Measurements from ENCODE around the gene NHLRC4.

The NHLRC4 gene

GRCh38 chr16:555528-556473 lies 11.0 kb upstream of the NHLRC4 start:
- H3K4me3 ChIP-seq (ENCODE audit: low read length), result no peak overlapping the region
- DNase-seq (ENCODE audit: low read depth), result no peak
- TF ChIP-seq CTCF (IDR thresholded peaks at IDR 0.05; ENCODE audit: insufficient read depth, low read depth, low read length, missing control alignments), result no peak

- TF ChIP-seq CTCF (IDR thresholded peaks at IDR 0.05; ENCODE audit: insufficient read depth, low read depth, low read length, missing control alignments), result no peak
Observed at GRCh38 chr16:556474-557173, 10.2 kb upstream of the NHLRC4 start.

GRCh38 chr16:557463-558297 lies 9.1 kb upstream of the NHLRC4 start:
- TF ChIP-seq CTCF (IDR thresholded peaks at IDR 0.05; ENCODE audit: insufficient read depth, low read depth, low read length, missing control alignments), result no peak
- DNase-seq (ENCODE audit: low read depth), result no peak
- H3K4me3 ChIP-seq (ENCODE audit: low read length), result no peak overlapping the region

More at GRCh38 chr16:556474-557173, 10.2 kb upstream of the NHLRC4 start:
- no peak for DNase-seq (ENCODE audit: low read depth)
- H3K4me3 ChIP-seq (ENCODE audit: low read length), result no peak overlapping the region

- DNase-seq (ENCODE audit: low read depth), result no peak
- no peak for TF ChIP-seq CTCF (IDR thresholded peaks at IDR 0.05; ENCODE audit: insufficient read depth, low read depth, low read length, missing control alignments)
- H3K4me3 ChIP-seq (ENCODE audit: low read length), result no peak overlapping the region
Observed at GRCh38 chr16:558298-559020, 8.3 kb upstream of the NHLRC4 start.

GRCh38 chr16:559021-559380 lies 7.8 kb upstream of the NHLRC4 start:
- DNase-seq (ENCODE audit: low read depth), result no peak
- no peak for TF ChIP-seq CTCF (IDR thresholded peaks at IDR 0.05; ENCODE audit: insufficient read depth, low read depth, low read length, missing control alignments)
- H3K4me3 ChIP-seq (ENCODE audit: low read length), result no peak overlapping the region
